OCI-LY7 (cell line): ENCODE results near the gene NOLC1. TPM values are rescaled to one million over a fixed set of nuclear protein-coding genes. Genes with fewer than 3 reads are reported as not detected.

Source experiments
- BruUV-seq: library from RNA; stranded (reverse); fragments of 400-500 nt; replicated peaks from 2 replicates; lab custom pipeline; 2021; lab: Mats Ljungman, UMichigan
- CTCF ChIA-PET: fragments of 300-600 bp; sonication (Branson Sonifier 250); formaldehyde crosslinking; loops from one replicate; lab custom pipeline; 2022; ENCODE audit warnings: antibody characterized with exemption; ENCODE audit not compliant: unreplicated experiment; lab: Charles Lee
- POLR2A ChIA-PET: fragments of 300-600 bp; sonication (Branson Sonifier 250); formaldehyde crosslinking; loops from one replicate; lab custom pipeline; 2022; ENCODE audit warnings: antibody characterized with exemption; lab: Charles Lee
- DNase-seq: peaks from one replicate; pipeline ENCODE4 v3.0.0-alpha.2; 2015; ENCODE audit warnings: low spot score
- H2AFZ ChIP-seq: fragments of 200-600 bp; sonication (generic), shearing (Covaris generic); 2 replicates; pipeline ENCODE4 v1.6.1; 2014; ENCODE audit warnings: mild to moderate bottlenecking, antibody characterized with exemption, low read length, moderate library complexity
- H3K27ac ChIP-seq: fragments of 200-600 bp; sonication (generic); 2 replicates; pipeline ENCODE4 v1.5.1; 2014; ENCODE audit warnings: mixed run types, low read depth, mild to moderate bottlenecking, moderate library complexity, low read length, inconsistent platforms; ENCODE audit not compliant: poor library complexity, severe bottlenecking
- H3K36me3 ChIP-seq: fragments of 200-600 bp; sonication (generic); 2 replicates; pipeline ENCODE4 v1.6.1; 2014; ENCODE audit warnings: mild to moderate bottlenecking, antibody characterized with exemption, low read length, moderate library complexity, mixed read lengths; ENCODE audit not compliant: insufficient read depth
- H3K4me1 ChIP-seq: fragments of 200-600 bp; sonication (generic); 2 replicates; pipeline ENCODE4 v1.5.1; 2014; ENCODE audit warnings: mild to moderate bottlenecking, low read length; ENCODE audit not compliant: insufficient read depth, poor library complexity, severe bottlenecking
- H3K4me2 ChIP-seq: fragments of 200-600 bp; sonication (generic); 2 replicates; pipeline ENCODE4 v1.6.1; 2014; ENCODE audit warnings: mild to moderate bottlenecking, low read length
- H3K4me3 ChIP-seq: fragments of 200-600 bp; sonication (generic); 2 replicates; pipeline ENCODE4 v1.5.1; 2014; ENCODE audit warnings: mild to moderate bottlenecking, low read depth, low read length; ENCODE audit not compliant: poor library complexity, severe bottlenecking
- H3K79me2 ChIP-seq: fragments of 200-600 bp; sonication (generic); 2 replicates; pipeline ENCODE4 v1.6.1; 2016; ENCODE audit warnings: low read depth, mild to moderate bottlenecking, low read length, moderate library complexity, mixed read lengths; ENCODE audit not compliant: insufficient read depth
- H3K9me2 ChIP-seq: fragments of 200-600 bp; sonication (generic); 2 replicates; pipeline ENCODE4 v1.6.1; 2016; ENCODE audit warnings: mild to moderate bottlenecking, low read length, mixed read lengths; ENCODE audit not compliant: insufficient read depth
- H3K9me3 ChIP-seq: fragments of 200-600 bp; sonication (generic); 2 replicates; pipeline ENCODE4 v1.6.1; 2014; ENCODE audit warnings: mild to moderate bottlenecking, mixed run types, low read length, mixed read lengths
- H4K20me1 ChIP-seq: fragments of 200-600 bp; sonication (generic); 2 replicates; pipeline ENCODE4 v1.6.1; 2014; ENCODE audit warnings: mild to moderate bottlenecking, antibody characterized with exemption, low read length, moderate library complexity, mixed read lengths; ENCODE audit not compliant: insufficient read depth
- EZH2phosphoT487 ChIP-seq: fragments of 200-600 bp; sonication (generic); IDR thresholded peaks from 2 replicates; pipeline ENCODE4 v1.6.1; 2018; ENCODE audit warnings: low read depth, borderline replicate concordance, mild to moderate bottlenecking, mixed run types, antibody characterized with exemption, low read length, moderate library complexity, mixed read lengths
- intact Hi-C: fragments of 100-400 bp; cut with micrococcal nuclease; formaldehyde crosslinking; loops from one replicate; pipeline ENCODE4 v1.10.0; 2022; ENCODE audit not compliant: unreplicated experiment
- total RNA-seq, 2 experiments: library from RNA; depleted of rRNA in 1 of 2; stranded (reverse); fragments of >200 nt in 1 of 2; shearing (Covaris generic) in 1 of 2; gene quantifications; 2 replicates each; pipeline ENCODE4 v1.2.3, GENCODE V29; 2014 to 2022
- TF ChIP-seq, protein P1 (sequence below): fragments of 200-600 bp; sonication (generic); conservative IDR thresholded peaks from 2 replicates; pipeline ENCODE4 v1.5.1; 2014; ENCODE audit warnings: mild to moderate bottlenecking, antibody characterized with exemption, low read length, moderate library complexity, mixed read lengths

The NOLC1 gene
- total RNA-seq, 2 experiments from 2014 or later, result 93.5 to 152 TPM

DNA sequence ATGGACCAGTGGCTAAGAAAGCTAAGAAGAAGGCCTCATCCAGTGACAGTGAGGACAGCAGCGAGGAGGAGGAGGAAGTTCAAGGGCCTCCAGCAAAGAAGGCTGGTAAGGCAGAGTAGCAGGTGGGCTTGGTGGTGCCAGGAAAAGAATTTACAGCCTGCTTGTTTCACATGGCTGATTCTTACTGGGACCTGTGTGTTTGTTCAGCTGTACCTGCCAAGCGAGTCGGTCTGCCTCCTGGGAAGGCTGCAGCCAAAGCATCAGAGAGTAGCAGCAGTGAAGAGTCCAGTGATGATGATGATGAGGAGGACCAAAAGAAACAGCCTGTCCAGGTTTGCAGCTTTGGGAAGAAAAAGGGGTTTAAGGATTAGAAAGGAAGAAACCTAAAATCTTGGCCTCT lies 5.0 kb downstream of the NOLC1 start:
- TF ChIP-seq, protein P1, sequence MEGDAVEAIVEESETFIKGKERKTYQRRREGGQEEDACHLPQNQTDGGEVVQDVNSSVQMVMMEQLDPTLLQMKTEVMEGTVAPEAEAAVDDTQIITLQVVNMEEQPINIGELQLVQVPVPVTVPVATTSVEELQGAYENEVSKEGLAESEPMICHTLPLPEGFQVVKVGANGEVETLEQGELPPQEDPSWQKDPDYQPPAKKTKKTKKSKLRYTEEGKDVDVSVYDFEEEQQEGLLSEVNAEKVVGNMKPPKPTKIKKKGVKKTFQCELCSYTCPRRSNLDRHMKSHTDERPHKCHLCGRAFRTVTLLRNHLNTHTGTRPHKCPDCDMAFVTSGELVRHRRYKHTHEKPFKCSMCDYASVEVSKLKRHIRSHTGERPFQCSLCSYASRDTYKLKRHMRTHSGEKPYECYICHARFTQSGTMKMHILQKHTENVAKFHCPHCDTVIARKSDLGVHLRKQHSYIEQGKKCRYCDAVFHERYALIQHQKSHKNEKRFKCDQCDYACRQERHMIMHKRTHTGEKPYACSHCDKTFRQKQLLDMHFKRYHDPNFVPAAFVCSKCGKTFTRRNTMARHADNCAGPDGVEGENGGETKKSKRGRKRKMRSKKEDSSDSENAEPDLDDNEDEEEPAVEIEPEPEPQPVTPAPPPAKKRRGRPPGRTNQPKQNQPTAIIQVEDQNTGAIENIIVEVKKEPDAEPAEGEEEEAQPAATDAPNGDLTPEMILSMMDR, result no peak
- TF ChIP-seq EZH2phosphoT487, result no peak
- intact Hi-C loops, result no loop called here
- H3K9me3 ChIP-seq, result no peaks in the 10 kb centered on the region
- BruUV-seq, result no TSS peak
- H4K20me1 ChIP-seq, result peaks cover 19% of the 10 kb centered on the region
- H2AFZ ChIP-seq, result no peak overlapping the region
- H3K36me3 ChIP-seq, result peaks cover 99% of the 10 kb centered on the region
- H3K79me2 ChIP-seq, result peaks cover 70% of the 10 kb centered on the region
- H3K27ac ChIP-seq, result no peak overlapping the region
- H3K9me2 ChIP-seq, result no peaks in the 10 kb centered on the region
- CTCF ChIA-PET, result no interaction called here
- H3K4me2 ChIP-seq, result no peak overlapping the region
- no peak for DNase-seq
- POLR2A ChIA-PET, result interaction anchor here (0.5 to 0.6 kb wide), 2 partner anchors 340 to 480 kb away, joined by 7 read pairs; no protein-coding TSS in a partner anchor
- H3K4me1 ChIP-seq, result peaks cover 30% of the 10 kb centered on the region
- H3K4me3 ChIP-seq, result no peak overlapping the region

DNA sequence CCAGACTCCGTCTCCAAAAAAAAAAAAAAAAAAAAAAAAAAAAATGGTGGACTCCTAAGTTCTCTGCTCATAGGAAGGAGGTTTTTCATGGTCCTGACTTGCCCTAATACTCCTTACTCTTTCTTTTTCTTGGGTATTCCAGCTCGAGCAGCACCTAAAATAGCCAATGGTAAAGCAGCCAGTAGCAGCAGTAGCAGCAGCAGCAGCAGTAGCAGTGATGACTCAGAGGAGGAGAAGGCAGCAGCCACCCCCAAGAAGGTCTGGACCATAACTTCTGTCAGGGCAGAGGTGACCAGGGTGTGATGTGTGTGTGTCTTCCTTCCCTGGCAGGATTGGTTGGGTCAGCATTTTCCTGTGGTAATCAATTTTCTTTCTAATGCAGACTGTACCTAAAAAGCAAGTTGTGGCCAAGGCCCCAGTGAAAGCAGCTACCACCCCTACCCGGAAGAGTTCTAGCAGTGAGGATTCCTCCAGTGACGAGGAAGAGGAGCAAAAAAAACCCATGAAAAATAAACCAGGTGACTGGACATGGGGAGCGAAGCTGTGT lies 6.9 kb downstream of the NOLC1 start:
- no peak overlapping the region for H2AFZ ChIP-seq
- BruUV-seq, result no TSS peak
- ChIA-PET POLR2A (interaction anchor here (0.7 kb wide), 1 partner anchor 1625 kb away, joined by 6 read pairs; no protein-coding TSS in a partner anchor), CTCF (no interaction called here)
- H3K79me2 ChIP-seq, result peaks cover 51% of the 10 kb centered on the region
- no peak overlapping the region for H3K27ac ChIP-seq
- TF ChIP-seq, protein P1, result no peak
- no peak for TF ChIP-seq EZH2phosphoT487
- no peak overlapping the region for H3K4me3 ChIP-seq
- H4K20me1 ChIP-seq, result peaks cover 19% of the 10 kb centered on the region
- peaks cover 29% of the 10 kb centered on the region for H3K4me1 ChIP-seq
- DNase-seq, result no peak
- H3K9me3 ChIP-seq, result no peaks in the 10 kb centered on the region
- peaks cover 99% of the 10 kb centered on the region for H3K36me3 ChIP-seq
- no peak overlapping the region for H3K4me2 ChIP-seq
- intact Hi-C loops, result no loop called here
- no peaks in the 10 kb centered on the region for H3K9me2 ChIP-seq

DNA sequence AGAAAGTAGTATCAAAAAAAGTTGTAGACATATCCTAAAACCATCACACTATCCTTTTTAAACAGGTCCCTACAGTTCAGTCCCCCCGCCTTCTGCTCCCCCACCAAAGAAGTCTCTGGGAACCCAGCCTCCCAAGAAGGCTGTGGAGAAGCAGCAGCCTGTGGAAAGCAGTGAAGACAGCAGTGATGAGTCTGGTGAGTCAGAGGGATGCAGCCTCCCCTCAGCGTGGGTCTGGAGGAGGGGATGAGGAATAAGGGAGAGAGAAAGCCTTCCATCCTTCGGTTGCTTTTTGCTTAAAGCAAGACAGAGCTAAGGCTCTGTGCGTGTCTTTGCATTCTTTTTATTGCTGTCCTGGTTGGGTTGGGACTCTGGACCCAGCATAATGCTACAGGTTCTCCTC lies 7.6 kb downstream of the NOLC1 start:
- Histone ChIP-seq H3K79me2 (peaks cover 44% of the 10 kb centered on the region), H3K36me3 (peaks cover 95% of the 10 kb centered on the region), H3K4me2 (no peak overlapping the region), H3K9me3 (no peaks in the 10 kb centered on the region), H3K4me1 (peaks cover 22% of the 10 kb centered on the region), H2AFZ (no peak overlapping the region), H4K20me1 (peaks cover 19% of the 10 kb centered on the region), H3K27ac (no peak overlapping the region), H3K4me3 (no peak overlapping the region), H3K9me2 (no peaks in the 10 kb centered on the region)
- ChIA-PET CTCF (interaction anchor here (0.7 to 1.0 kb wide), 2 partner anchors 9 to 10 kb away, joined by 3 to 4 read pairs; no protein-coding TSS in a partner anchor), POLR2A (interaction anchor here (1.3 kb wide), 1 partner anchor 9 kb away, joined by 4 read pairs; no protein-coding TSS in a partner anchor)
- BruUV-seq, result no TSS peak
- intact Hi-C loops, result no loop called here
- no peak for TF ChIP-seq EZH2phosphoT487
- DNase-seq, result no peak
